K562 (cell line): ENCODE data around the gene ARFGEF2. TPM values are rescaled to one million over a fixed set of nuclear protein-coding genes. Genes with fewer than 3 reads are reported as not detected.
A peak's percentile ranks its signal among the peaks of the same experiment; 100 is the strongest.

Source experiments
- ARID1B ChIP-seq: fragments of 450-650 bp; IDR thresholded peaks from 2 replicates; pipeline ENCODE4 v1.6.1; 2016; ENCODE audit warnings: antibody characterized with exemption, mild to moderate bottlenecking, inconsistent platforms
- ASH1L ChIP-seq: fragments of 450-650 bp; IDR thresholded peaks from 2 replicates; pipeline ENCODE4 v1.6.1; 2018; ENCODE audit warnings: borderline replicate concordance, mild to moderate bottlenecking, low read depth; ENCODE audit not compliant: partially characterized antibody
- BCOR ChIP-seq: fragments of 450-650 bp; IDR thresholded peaks from 2 replicates; pipeline ENCODE4 v1.6.1; 2016
- FOSL1 ChIP-seq: fragments of 200-800 bp; sonication (Bioruptor generic); conservative IDR thresholded peaks from 2 replicates; pipeline ENCODE4 v1.6.1; 2016; ENCODE audit warnings: missing genetic modification characterization, missing compliant biosample characterization
- IRF9 ChIP-seq: fragments of 450-650 bp; IDR thresholded peaks from 2 replicates; pipeline ENCODE4 v1.6.1; 2016; ENCODE audit warnings: missing biosample characterization, missing genetic modification characterization
- JUN ChIP-seq, 2 experiments: sonication (generic) in 1 of 2; formaldehyde crosslinking in 1 of 2; IDR thresholded peaks; 2 replicates each; pipeline versions ENCODE4 v1.6.1 to v1.8.0; 2012 to 2022; ENCODE audit warnings: borderline replicate concordance in 2 of 2, mild to moderate bottlenecking in 2 of 2, improper control_type of control experiment in 1 of 2, low read depth in 1 of 2, low read length in 1 of 2, missing genetic modification reagents in 1 of 2
- MECOM ChIP-seq: fragments of 250-450 bp; sonication (Bioruptor Pico); IDR thresholded peaks from 2 replicates; pipeline ENCODE4 v1.8.0; 2022; ENCODE audit warnings: inconsistent platforms
- NFE2L1 ChIP-seq: fragments of 450-650 bp; IDR thresholded peaks from 2 replicates; pipeline ENCODE4 v1.6.1; 2016; ENCODE audit warnings: missing genetic modification characterization, low read depth, mild to moderate bottlenecking, missing compliant biosample characterization, moderate library complexity, borderline replicate concordance
- NFRKB ChIP-seq: fragments of 450-650 bp; IDR thresholded peaks from 2 replicates; pipeline ENCODE4 v1.6.1; 2016; ENCODE audit warnings: low read depth
- NR2C2 ChIP-seq, 2 experiments: fragments of 200-800 bp in 1 of 2; sonication (Bioruptor generic) in 1 of 2; sonication (generic) in 1 of 2; formaldehyde crosslinking in 1 of 2; IDR thresholded peaks; 2 replicates each; pipeline versions ENCODE4 v1.6.1 to v1.8.0; 2016 to 2022; ENCODE audit warnings: mild to moderate bottlenecking in 1 of 2, missing compliant biosample characterization in 1 of 2, missing genetic modification characterization in 1 of 2, missing genetic modification reagents in 1 of 2
- POLR2AphosphoS5 ChIP-seq: IDR thresholded peaks from 2 replicates; pipeline ENCODE4 v1.6.1; 2011; ENCODE audit warnings: mild to moderate bottlenecking, low read depth, low read length, moderate library complexity; ENCODE audit not compliant: control insufficient read depth, insufficient read depth
- POU5F1 ChIP-seq: fragments of 150-350 bp; IDR thresholded peaks from 2 replicates; pipeline ENCODE4 v1.6.1; 2014; ENCODE audit warnings: borderline replicate concordance, low read length, low read depth, mild to moderate bottlenecking; ENCODE audit not compliant: partially characterized antibody
- TEAD4 ChIP-seq, 2 experiments: sonication (generic) in 1 of 2; formaldehyde crosslinking in 1 of 2; IDR thresholded peaks; 2 replicates each; pipeline versions ENCODE4 v1.6.1 to v1.8.0; 2012 to 2022; ENCODE audit warnings: borderline replicate concordance in 1 of 2, inconsistent platforms in 1 of 2, low read length in 1 of 2, mild to moderate bottlenecking in 1 of 2, missing genetic modification reagents in 1 of 2
- UBTF ChIP-seq, 2 experiments: IDR thresholded peaks; 2 replicates each; pipeline ENCODE4 v1.6.1; 2012; ENCODE audit warnings: improper control_type of control experiment in 2 of 2, low read depth in 2 of 2, low read length in 2 of 2, borderline replicate concordance in 1 of 2
- ZNF253 ChIP-seq: fragments of 250-450 bp; sonication (Bioruptor Pico); conservative IDR thresholded peaks from 2 replicates; pipeline ENCODE4 v1.6.1; 2021; ENCODE audit warnings: mild to moderate bottlenecking
- ZNF436 ChIP-seq: fragments of 250-450, 450-650 bp; sonication (Bioruptor Pico); formaldehyde crosslinking; IDR thresholded peaks from 2 replicates; pipeline ENCODE4 v1.7.0; 2020; ENCODE audit warnings: mild to moderate bottlenecking
- ZNF639 ChIP-seq, 2 experiments: fragments of 200-800 bp in 1 of 2; sonication (Bioruptor generic) in 1 of 2; sonication (generic) in 1 of 2; formaldehyde crosslinking in 1 of 2; IDR thresholded peaks in 1 of 2; conservative IDR thresholded peaks in 1 of 2; 2 replicates each; pipeline versions ENCODE4 v1.5.0 to v1.6.1; 2016 to 2020; ENCODE audit warnings: missing compliant biosample characterization in 1 of 2, missing genetic modification characterization in 1 of 2, missing genetic modification reagents in 1 of 2
- polyA plus RNA-seq, 8 experiments: library from polyadenylated mRNA; depleted of rRNA in 4 of 8; stranded (reverse) in 5 of 8; unstranded in 3 of 8; fragments of >200 nt; fragmentation: Nextera tagmentation in 2 of 8; fragmentation: Illumina TruSeq in 1 of 8; extraction: Ambion mirVana in 2 of 8; extraction: Trizol in 1 of 8; gene quantifications; 2 replicates each; pipeline versions ENCODE4 v1.2.1 to v1.2.3, GENCODE V29; 2011 to 2014; ENCODE audit warnings: inconsistent platforms in 1 of 8, missing spikeins in 1 of 8
- total RNA-seq, 7 experiments: library from RNA; depleted of rRNA in 6 of 7; stranded (reverse); fragments of >200 nt in 6 of 7; fragmentation: Illumina TruSeq in 2 of 7; extraction: Trizol in 2 of 7; gene quantifications; 2 replicates each; pipeline versions ENCODE4 v1.2.1 to v1.2.3, GENCODE V29; 2011 to 2021; ENCODE audit warnings: low replicate concordance in 1 of 7

The ARFGEF2 gene
- total and polyA plus RNA-seq, 9 of the 15 experiments (the other 6 are each of a cell fraction or from before 2014, with no cell fraction given): 4.2 to 18.8 (median 13.7) TPM

GRCh38 chr20:48875914-48876240, 45.6 kb upstream of the ARFGEF2 start (continued):
- TF ChIP-seq IRF9 (tag) (no peak), NFRKB (no peak), FOSL1 (tag) (peak; percentile 87), POU5F1 (no peak), ARID1B (0 out of 2 replicates have a peak, but pooled peaks have one; percentile 18), JUN (IDR thresholded peaks at IDR 0.05; ENCODE audit: borderline replicate concordance, low read depth, low read length) (0 out of 2 replicates have a peak, but pooled peaks have one; percentile 16), JUN (CRISPR knock-in tag; IDR thresholded peaks at IDR 0.05; ENCODE audit: borderline replicate concordance) (no peak), UBTF (IDR thresholded peaks at IDR 0.05; ENCODE audit: borderline replicate concordance in 1 of 2, low read depth in 2 of 2, low read length in 2 of 2) (no peak), NFE2L1 (tag) (no peak), TEAD4 (IDR thresholded peaks at IDR 0.05; ENCODE audit: low read length) (no peak), TEAD4 (CRISPR knock-in tag; IDR thresholded peaks at IDR 0.05; ENCODE audit: borderline replicate concordance) (no peak), ZNF639 (CRISPR knock-in tag; conservative IDR thresholded peaks at IDR 0.05 in 1 of 2, IDR thresholded peaks at IDR 0.05 in 1 of 2) (no peak), POLR2AphosphoS5 (no peak), BCOR (no peak), ZNF436 (CRISPR knock-in tag) (no peak), MECOM (CRISPR knock-in tag) (no peak), ASH1L (no peak), ZNF253 (CRISPR knock-in tag) (no peak), NR2C2 (CRISPR knock-in tag; IDR thresholded peaks at IDR 0.05) (no peak), NR2C2 (tag; IDR thresholded peaks at IDR 0.05) (peak; percentile 43; the same call in 1 of the 2 replicates)
